Endothelial cell of umbilical vein (primary cell): ENCODE data around the gene CLDN19.

ENCODE experiments used
- CTCF ChIP-seq, 2 donors: IDR thresholded peaks; 1 replicate in 1 of 2; 2 replicates in 1 of 2; pipeline ENCODE4 v1.5.1; 2011; ENCODE audit warnings: low read length in 2 of 2, mild to moderate bottlenecking in 2 of 2, moderate library complexity in 2 of 2, control low read depth in 1 of 2, inconsistent platforms in 1 of 2, low read depth in 1 of 2; ENCODE audit not compliant: insufficient read depth in 1 of 2; ENCODE audit errors: extremely low read depth in 1 of 2
- POLR2A ChIP-seq: IDR thresholded peaks from 2 replicates; pipeline ENCODE4 v1.6.1; 2012; ENCODE audit warnings: low read depth, mild to moderate bottlenecking, control low read depth, low read length

- TF ChIP-seq CTCF (IDR thresholded peaks at IDR 0.05; ENCODE audit: extremely low read depth in 1 of 2, insufficient read depth in 1 of 2, low read depth in 1 of 2, low read length in 2 of 2): no peak
- TF ChIP-seq POLR2A: no peak
Measured at GRCh38 chr1:42700006-42700405, 40.0 kb downstream of the CLDN19 start.
